ENCODE measurements around the gene DNER. TPM values are rescaled to one million over a fixed set of nuclear protein-coding genes. Genes with fewer than 3 reads are reported as not detected.

Gene DNER
- total RNA-seq, 1 experiment from 2014 or later: 8.4 TPM

DNA sequence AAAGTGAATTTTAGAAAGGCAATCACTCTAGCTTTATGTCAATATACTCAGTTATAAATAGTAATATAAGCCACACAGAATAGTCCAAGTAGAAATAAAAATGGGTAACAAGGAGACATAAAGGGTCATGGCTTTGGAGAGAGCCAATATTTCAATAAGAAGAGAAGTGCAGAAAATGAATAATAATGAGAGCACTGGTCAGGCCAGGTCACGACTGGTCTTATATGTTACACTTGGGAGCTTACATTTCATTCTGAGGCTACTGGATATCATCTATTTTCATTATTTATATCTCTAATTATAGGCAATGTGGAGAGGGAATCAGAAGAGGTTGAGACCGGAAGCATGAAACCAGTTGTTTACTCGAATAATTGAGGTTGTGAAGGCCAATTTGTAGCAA lies 262.5 kb downstream of the DNER start:
- intact Hi-C loops (cut with micrococcal nuclease; ENCODE audit: unreplicated experiment): no loop called here
- no peak overlapping the region for H3K27ac ChIP-seq (ENCODE audit: low read depth, low read length, poor library complexity, severe bottlenecking)
- no peak for TF ChIP-seq EZH2 (IDR thresholded peaks at IDR 0.05; ENCODE audit: borderline replicate concordance, low read depth, low read length, poor library complexity, severe bottlenecking)
- TF ChIP-seq, protein P1, sequence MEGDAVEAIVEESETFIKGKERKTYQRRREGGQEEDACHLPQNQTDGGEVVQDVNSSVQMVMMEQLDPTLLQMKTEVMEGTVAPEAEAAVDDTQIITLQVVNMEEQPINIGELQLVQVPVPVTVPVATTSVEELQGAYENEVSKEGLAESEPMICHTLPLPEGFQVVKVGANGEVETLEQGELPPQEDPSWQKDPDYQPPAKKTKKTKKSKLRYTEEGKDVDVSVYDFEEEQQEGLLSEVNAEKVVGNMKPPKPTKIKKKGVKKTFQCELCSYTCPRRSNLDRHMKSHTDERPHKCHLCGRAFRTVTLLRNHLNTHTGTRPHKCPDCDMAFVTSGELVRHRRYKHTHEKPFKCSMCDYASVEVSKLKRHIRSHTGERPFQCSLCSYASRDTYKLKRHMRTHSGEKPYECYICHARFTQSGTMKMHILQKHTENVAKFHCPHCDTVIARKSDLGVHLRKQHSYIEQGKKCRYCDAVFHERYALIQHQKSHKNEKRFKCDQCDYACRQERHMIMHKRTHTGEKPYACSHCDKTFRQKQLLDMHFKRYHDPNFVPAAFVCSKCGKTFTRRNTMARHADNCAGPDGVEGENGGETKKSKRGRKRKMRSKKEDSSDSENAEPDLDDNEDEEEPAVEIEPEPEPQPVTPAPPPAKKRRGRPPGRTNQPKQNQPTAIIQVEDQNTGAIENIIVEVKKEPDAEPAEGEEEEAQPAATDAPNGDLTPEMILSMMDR (conservative IDR thresholded peaks at IDR 0.05; ENCODE audit: low read depth, low read length): no peak
- no peak for DNase-seq (ENCODE audit: low spot score)
- no TSS peak for BruUV-seq (replicated peaks)
- H3K9me3 ChIP-seq (ENCODE audit: low read depth, low read length, poor library complexity, severe bottlenecking): no peaks in the 10 kb centered on the region
- ChIA-PET CTCF (no interaction called here), POLR2A (ENCODE audit: low non-redundant PET) (no interaction called here)
- H3K36me3 ChIP-seq (ENCODE audit: insufficient read depth, low read length, poor library complexity, severe bottlenecking): no peaks in the 10 kb centered on the region
- H3K27me3 ChIP-seq (replicated peaks; ENCODE audit: insufficient read depth, low read depth, low read length, poor library complexity): no peaks in the 10 kb centered on the region
- H3K4me1 ChIP-seq (ENCODE audit: insufficient read depth, low read length, poor library complexity, severe bottlenecking): no peaks in the 10 kb centered on the region
- H3K4me3 ChIP-seq (ENCODE audit: low read depth, low read length, poor library complexity, severe bottlenecking): no peak overlapping the region

DNA sequence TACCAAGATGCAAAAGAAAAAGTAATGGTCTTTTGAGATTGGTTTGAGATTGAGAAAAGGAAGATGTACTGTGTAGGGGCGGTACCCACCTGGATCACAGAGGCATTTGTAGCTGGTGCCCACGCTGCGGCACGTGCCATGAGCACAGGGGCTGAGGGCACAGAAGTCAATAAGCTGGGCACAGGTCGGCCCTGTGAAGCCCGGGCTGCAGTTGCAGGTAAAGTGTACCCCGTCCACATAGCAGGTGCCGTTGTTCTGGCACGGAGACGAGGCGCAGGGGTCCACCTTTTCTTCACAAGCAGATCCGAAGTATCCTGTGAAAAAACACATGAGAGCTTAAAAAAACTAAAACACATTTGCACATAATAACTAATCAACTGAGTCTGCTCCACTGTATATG lies 267.1 kb downstream of the DNER start:
- no peaks in the 10 kb centered on the region for H3K4me1 ChIP-seq (ENCODE audit: insufficient read depth, low read length, poor library complexity, severe bottlenecking)
- no peaks in the 10 kb centered on the region for H3K36me3 ChIP-seq (ENCODE audit: insufficient read depth, low read length, poor library complexity, severe bottlenecking)
- no peak overlapping the region for H3K4me3 ChIP-seq (ENCODE audit: low read depth, low read length, poor library complexity, severe bottlenecking)
- no peak overlapping the region for H3K27ac ChIP-seq (ENCODE audit: low read depth, low read length, poor library complexity, severe bottlenecking)
- ChIA-PET CTCF (no interaction called here), POLR2A (ENCODE audit: low non-redundant PET) (no interaction called here)
- intact Hi-C loops (cut with micrococcal nuclease; ENCODE audit: unreplicated experiment): no loop called here
- no peak for TF ChIP-seq EZH2 (IDR thresholded peaks at IDR 0.05; ENCODE audit: borderline replicate concordance, low read depth, low read length, poor library complexity, severe bottlenecking)
- TF ChIP-seq, protein P1 (conservative IDR thresholded peaks at IDR 0.05; ENCODE audit: low read depth, low read length): no peak
- no peaks in the 10 kb centered on the region for H3K27me3 ChIP-seq (replicated peaks; ENCODE audit: insufficient read depth, low read depth, low read length, poor library complexity)
- no peaks in the 10 kb centered on the region for H3K9me3 ChIP-seq (ENCODE audit: low read depth, low read length, poor library complexity, severe bottlenecking)
- BruUV-seq (replicated peaks): no TSS peak
- no peak for DNase-seq (ENCODE audit: low spot score)

DNA sequence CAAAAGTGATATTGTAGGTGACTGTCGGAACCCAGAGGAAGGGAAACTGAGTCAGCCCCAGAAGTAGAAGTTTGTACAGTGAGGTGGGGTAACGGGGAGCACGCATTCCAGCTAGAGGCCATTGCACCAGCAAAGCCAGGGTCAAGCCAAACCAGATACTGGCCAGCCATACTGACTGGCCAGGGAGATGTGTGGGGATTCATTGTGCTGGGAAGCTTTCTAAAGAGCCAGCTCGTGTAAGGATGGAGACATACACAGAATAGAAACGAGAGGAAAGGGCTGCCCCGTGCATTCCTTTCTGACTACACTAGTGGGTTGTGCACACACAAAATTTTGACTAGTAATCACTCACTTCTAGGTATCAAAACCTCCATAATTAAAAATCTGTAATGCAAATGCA lies 268.0 kb downstream of the DNER start:
- no peaks in the 10 kb centered on the region for H3K4me1 ChIP-seq (ENCODE audit: insufficient read depth, low read length, poor library complexity, severe bottlenecking)
- TF ChIP-seq, protein P1 (conservative IDR thresholded peaks at IDR 0.05; ENCODE audit: low read depth, low read length): no peak
- no peak for TF ChIP-seq EZH2 (IDR thresholded peaks at IDR 0.05; ENCODE audit: borderline replicate concordance, low read depth, low read length, poor library complexity, severe bottlenecking)
- no peaks in the 10 kb centered on the region for H3K36me3 ChIP-seq (ENCODE audit: insufficient read depth, low read length, poor library complexity, severe bottlenecking)
- no peaks in the 10 kb centered on the region for H3K9me3 ChIP-seq (ENCODE audit: low read depth, low read length, poor library complexity, severe bottlenecking)
- ChIA-PET CTCF (no interaction called here), POLR2A (ENCODE audit: low non-redundant PET) (no interaction called here)
- no peak overlapping the region for H3K4me3 ChIP-seq (ENCODE audit: low read depth, low read length, poor library complexity, severe bottlenecking)
- H3K27me3 ChIP-seq (replicated peaks; ENCODE audit: insufficient read depth, low read depth, low read length, poor library complexity): no peaks in the 10 kb centered on the region
- intact Hi-C loops (cut with micrococcal nuclease; ENCODE audit: unreplicated experiment): no loop called here
- H3K27ac ChIP-seq (ENCODE audit: low read depth, low read length, poor library complexity, severe bottlenecking): no peak overlapping the region
- DNase-seq (ENCODE audit: low spot score): no peak
- BruUV-seq (replicated peaks): no TSS peak
